GM12874 (cell line): ENCODE data around the gene ANGPTL2.

ENCODE experiments used
- TF ChIP-seq, protein P1 (sequence below): IDR thresholded peaks from 2 replicates; pipeline ENCODE4 v1.5.1; 2011; ENCODE audit warnings: low read depth, mild to moderate bottlenecking, control low read depth, low read length, moderate library complexity; ENCODE audit not compliant: insufficient read depth

The ANGPTL2 gene, protein sequence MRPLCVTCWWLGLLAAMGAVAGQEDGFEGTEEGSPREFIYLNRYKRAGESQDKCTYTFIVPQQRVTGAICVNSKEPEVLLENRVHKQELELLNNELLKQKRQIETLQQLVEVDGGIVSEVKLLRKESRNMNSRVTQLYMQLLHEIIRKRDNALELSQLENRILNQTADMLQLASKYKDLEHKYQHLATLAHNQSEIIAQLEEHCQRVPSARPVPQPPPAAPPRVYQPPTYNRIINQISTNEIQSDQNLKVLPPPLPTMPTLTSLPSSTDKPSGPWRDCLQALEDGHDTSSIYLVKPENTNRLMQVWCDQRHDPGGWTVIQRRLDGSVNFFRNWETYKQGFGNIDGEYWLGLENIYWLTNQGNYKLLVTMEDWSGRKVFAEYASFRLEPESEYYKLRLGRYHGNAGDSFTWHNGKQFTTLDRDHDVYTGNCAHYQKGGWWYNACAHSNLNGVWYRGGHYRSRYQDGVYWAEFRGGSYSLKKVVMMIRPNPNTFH

DNA sequence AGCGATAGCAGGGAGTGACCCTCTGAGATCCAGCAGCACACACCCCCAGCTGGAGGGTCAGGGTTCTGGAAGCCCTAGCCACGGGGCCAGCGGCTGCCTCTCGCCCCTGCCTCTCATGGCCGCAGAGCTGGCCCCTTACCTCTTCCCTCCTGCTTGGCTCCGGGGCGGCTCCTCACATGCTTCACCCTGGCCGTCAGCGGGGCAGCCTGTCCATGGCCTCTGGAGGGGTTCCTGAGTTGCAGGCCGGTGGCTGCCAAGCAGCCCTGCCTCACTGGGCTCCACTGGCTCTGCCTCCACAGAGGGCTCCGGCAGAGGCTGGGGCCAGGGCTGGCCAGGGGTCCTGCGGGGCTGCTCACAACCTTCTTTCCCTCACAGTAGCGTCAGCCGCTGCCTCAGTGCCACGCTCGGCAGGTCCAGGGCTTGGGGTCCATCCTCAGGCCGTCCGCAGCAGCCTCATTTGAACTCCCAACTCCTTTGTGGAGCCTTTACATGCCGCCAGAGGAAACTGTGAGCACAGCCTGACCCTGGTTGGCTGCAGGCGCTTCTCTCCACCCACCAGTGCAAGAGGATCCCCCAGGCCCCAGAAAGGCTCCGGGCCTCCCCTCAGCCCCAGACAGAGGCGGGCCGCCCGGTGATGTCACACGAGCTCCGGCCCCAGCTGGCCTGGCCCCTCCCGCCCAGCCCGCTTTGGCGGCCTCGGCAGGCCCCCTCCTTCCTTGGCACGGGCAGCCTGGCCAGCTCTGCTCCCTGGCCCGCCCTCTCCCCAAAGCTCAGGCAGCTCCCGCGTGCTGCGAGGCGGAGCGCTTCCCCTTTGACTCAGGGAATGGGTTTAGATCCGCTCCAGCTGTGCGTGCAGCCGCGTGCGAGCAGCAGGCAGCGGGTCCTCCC, at the start of gene ANGPTL2:
TSS of gene ANGPTL2 (minus strand) at position 460 of the 888 bp plus-strand sequence. CDS start 13,904 bp downstream, outside the sequence.
- TF ChIP-seq, protein P1, sequence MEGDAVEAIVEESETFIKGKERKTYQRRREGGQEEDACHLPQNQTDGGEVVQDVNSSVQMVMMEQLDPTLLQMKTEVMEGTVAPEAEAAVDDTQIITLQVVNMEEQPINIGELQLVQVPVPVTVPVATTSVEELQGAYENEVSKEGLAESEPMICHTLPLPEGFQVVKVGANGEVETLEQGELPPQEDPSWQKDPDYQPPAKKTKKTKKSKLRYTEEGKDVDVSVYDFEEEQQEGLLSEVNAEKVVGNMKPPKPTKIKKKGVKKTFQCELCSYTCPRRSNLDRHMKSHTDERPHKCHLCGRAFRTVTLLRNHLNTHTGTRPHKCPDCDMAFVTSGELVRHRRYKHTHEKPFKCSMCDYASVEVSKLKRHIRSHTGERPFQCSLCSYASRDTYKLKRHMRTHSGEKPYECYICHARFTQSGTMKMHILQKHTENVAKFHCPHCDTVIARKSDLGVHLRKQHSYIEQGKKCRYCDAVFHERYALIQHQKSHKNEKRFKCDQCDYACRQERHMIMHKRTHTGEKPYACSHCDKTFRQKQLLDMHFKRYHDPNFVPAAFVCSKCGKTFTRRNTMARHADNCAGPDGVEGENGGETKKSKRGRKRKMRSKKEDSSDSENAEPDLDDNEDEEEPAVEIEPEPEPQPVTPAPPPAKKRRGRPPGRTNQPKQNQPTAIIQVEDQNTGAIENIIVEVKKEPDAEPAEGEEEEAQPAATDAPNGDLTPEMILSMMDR: no peak

DNA sequence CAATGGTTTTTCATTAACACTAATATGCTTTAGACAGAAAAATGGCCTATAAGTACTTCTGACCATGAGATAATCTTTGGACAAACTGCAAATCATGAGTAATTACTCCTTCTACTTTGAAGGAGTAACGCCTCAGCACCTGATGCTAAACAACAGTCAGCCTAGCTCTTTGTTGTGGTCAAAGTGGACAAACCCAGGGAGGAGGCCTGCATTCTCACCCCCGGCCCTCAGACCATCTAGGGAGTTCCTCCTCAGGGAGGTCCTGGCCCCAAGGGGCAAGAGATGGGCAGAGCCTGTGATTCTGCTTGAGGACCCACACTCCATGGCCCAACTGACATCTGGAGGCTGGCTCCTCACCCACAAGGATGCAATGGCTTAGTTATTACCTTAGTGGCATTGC, 48.2 kb upstream of the ANGPTL2 start:
- TF ChIP-seq, protein P1: no peak

DNA sequence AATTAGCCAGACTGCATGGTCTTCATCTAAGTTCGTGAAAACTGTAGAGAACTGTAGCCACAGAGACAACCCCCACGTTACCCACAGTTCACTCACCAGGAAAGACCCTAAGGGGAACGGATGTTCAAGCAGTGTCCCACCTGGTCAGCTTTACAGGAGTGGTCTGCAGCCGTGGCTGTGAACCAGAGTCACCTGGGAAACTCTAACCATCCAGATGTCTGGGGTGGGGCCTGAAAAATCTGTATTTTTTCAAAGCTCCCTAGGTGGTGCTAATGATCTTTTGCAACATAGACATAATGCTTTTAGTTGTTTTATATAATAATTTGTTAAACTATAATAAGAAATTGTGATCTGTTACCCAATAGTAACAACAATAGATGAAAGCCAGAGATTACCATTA, 47.7 kb upstream of the ANGPTL2 start:
- TF ChIP-seq, protein P1: no peak

DNA sequence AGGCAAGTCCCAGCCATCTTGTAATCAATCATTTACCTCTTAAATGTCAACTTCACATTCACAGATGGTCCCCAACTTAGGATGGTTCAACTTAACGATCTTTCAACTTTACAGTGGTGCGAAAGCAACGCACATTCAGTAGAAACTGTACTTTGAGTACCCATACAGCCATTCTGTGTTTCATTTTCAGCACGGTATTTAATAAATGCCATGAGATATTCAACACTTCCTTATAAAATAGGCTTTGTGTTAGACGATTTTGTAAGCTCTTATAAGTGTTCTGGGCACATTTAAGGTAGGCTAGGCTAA, 47.1 kb upstream of the ANGPTL2 start:
- TF ChIP-seq, protein P1: no peak

DNA sequence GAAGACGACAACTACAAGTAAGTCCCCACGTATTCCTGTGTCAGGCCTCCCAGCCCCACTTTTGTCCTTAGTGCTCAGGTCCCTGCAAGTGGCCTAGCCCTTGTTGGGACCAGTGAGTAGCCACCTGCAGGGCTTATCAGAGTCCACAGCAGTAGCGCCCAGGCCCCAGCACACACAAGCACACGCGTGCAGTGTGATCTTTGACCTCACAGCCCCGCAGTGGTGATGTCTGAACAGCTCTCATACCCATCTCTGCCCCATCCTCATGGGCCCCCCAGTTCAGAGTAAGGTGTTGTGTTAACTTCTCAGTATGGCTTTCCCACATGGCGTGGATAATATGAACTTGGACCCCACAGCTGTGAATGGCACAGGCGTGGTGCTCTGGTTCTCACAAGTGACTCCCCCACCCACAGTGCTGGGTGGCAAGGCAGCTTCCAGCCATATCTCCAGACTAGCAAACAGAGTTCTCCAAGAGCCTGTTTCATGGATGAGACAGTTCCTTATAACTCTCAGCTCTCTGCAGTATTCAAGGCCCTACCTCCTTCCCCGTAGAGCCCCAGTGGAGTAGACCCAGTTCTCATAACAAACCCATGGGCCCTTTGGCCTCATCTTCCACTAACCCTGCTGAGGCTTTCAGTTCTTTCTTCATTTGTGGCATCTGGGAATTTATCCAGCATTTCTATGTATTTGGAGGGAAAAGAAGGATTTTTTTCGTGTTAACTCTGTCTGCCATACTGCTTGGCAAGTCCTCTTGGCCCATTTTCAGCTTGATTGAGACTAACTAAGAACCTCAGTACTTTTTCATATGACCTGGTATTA, 46.5 kb upstream of the ANGPTL2 start:
- TF ChIP-seq, protein P1: no peak

DNA sequence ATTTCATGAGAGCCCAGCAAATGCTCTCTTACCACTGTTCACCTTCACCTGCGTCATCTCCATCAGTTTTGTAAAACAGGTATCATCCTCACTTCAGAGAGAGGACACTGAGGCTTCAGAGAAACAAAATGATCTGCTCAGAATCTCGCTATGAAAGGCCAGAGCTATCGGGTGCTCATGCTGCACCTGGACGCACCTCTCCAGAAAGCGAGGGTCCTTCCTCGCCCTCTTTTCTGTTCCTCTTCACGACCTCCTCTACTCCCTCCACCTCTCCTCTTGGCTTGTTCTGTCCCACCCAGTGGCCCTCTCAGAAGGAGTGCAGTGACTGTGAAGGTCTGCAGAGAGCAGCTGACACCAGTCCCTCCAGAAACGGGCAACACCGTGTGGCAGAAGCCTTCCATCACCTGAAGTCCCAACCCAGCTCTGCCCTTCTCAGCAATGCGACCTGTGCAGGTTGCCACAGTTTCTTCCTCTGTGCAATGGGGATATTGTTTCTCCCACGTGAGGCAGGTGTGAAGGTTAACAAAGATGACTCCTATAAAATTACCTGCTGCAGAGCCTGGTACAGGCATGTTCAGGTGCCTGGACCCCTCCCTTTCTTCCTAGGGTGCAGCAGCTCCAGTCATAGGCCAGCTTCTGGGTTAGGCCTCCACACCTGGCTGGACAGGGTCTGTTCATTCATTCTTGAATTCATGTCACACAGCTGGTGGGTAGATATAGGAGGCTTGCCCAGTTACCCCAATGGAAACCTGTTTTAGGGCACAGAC, 45.3 kb upstream of the ANGPTL2 start:
- TF ChIP-seq, protein P1: no peak
